ENCODE data around the gene PAX2.

- TF ChIP-seq CTCF (IDR thresholded peaks at IDR 0.05; ENCODE audit: poor library complexity) (peak; percentile 40), EZH2 (IDR thresholded peaks at IDR 0.05; ENCODE audit: borderline replicate concordance) (no peak), EZH2phosphoT487 (IDR thresholded peaks at IDR 0.05; ENCODE audit: low read depth, severe bottlenecking, unreplicated experiment) (peak; percentile 84)
These were observed 16.2 kb upstream of the PAX2 start for GRCh38 chr10:100728928-100729861.

All from hepatocyte (in vitro differentiated cells).